Measurements from ENCODE around the gene CRX. TPM values are rescaled to one million over a fixed set of nuclear protein-coding genes. Genes with fewer than 3 reads are reported as not detected.
"Not testable (repeated sequence)": the region's sequence is repeated elsewhere in the genome, so short reads cannot be mapped to it uniquely, and the experiment has no call there.

CRX gene
- total RNA-seq, 1 donor from 2014 or later, result not detected

DNA sequence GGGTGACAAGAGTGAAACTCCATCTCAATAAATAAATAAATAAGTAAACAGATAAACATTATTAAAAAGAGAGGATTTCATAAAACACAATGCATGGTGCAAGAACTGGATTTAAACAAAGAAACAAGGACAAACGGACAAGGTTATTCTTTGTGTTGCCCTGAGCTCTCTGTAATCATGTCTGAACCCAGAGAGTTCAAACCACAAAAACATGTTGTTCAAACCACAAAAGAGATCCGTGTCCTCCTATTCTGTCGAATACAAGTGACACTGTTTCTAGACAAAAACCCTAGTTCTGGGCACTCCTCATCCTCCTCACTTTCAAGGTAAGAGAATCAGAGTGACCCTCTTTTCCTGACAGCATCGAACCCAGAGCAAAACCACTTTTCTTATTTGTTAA, 32.7 kb downstream of the CRX start:
- Histone ChIP-seq H3K4me3 (no peak overlapping the region), H3K27ac (no peak overlapping the region), H3K9me3 (no peaks in the 10 kb centered on the region), H3K27me3 (ENCODE audit: low read depth) (peaks cover 59% of the 10 kb centered on the region), H3K4me1 (no peaks in the 10 kb centered on the region), H3K36me3 (no peaks in the 10 kb centered on the region)
- DNase-seq, result no peak
- TF ChIP-seq, protein P1, sequence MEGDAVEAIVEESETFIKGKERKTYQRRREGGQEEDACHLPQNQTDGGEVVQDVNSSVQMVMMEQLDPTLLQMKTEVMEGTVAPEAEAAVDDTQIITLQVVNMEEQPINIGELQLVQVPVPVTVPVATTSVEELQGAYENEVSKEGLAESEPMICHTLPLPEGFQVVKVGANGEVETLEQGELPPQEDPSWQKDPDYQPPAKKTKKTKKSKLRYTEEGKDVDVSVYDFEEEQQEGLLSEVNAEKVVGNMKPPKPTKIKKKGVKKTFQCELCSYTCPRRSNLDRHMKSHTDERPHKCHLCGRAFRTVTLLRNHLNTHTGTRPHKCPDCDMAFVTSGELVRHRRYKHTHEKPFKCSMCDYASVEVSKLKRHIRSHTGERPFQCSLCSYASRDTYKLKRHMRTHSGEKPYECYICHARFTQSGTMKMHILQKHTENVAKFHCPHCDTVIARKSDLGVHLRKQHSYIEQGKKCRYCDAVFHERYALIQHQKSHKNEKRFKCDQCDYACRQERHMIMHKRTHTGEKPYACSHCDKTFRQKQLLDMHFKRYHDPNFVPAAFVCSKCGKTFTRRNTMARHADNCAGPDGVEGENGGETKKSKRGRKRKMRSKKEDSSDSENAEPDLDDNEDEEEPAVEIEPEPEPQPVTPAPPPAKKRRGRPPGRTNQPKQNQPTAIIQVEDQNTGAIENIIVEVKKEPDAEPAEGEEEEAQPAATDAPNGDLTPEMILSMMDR (IDR thresholded peaks at IDR 0.05), result no peak
- intact Hi-C loops (cut with DNase I), result no loop called here
- ATAC-seq, result no peak

DNA sequence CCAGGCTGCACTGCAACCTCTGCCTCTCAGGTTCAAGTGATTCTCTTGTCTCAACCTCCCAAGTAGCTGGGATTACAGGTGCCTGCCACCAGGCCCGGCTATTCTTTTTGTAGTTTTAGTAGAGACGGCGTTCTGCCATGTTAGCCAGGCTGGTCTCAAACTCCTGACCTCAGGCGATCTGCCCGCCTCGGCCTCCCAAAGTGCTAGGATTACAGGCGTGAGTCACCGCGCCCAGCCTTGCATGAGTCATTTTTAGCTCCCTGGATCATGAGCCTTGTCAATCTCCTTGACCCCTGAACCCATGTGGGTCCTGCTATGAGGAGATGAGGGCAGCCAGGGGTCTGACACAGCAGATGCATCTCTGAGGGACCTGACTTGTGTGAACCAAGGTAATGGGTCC, 36.5 kb downstream of the CRX start:
- intact Hi-C loops (cut with DNase I); DNase-seq; H3K27ac ChIP-seq; H3K36me3 ChIP-seq; H3K4me3 ChIP-seq; H3K4me1 ChIP-seq; ATAC-seq; H3K9me3 ChIP-seq: not testable (repeated sequence)
- peaks cover 36% of the 10 kb centered on the region for H3K27me3 ChIP-seq (ENCODE audit: low read depth)

DNA sequence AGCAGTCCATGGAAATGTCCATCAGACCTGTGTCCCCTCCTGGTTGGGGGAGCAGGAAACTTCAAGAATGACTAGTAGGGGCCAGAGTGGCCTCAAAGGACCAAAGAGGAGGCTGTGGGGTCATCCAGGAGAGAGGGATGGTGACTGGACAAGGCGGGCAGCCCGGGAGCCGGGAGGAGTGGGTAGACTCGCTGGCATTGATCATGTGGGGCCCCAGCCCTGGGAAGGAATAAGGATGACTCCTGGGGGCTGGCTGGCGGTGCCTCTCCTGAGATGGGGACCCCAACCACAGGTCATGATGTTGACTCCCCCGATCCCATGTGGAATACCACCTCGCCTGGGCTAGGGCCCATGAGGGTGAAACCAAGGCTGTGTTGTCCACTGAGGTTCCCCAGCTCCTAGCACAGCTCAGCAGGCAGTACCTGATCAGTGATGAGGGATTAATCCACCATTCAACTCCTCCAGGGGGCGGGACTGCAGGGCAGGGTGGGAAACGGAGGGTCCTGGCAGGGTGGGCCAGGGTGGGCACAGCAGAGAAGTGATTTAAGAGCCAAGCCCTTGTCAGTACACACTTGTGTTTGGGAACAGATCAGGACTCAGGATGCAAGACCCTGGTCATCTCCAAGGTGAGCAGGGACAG, 37.0 kb downstream of the CRX start, which contains the start of gene TPRX2:
Gene TPRX2, plus strand, starts transcription at position 590 of the 640 bp plus-strand sequence. Its CDS starts 12 bp downstream, at position 602.
- H3K4me3 ChIP-seq, ATAC-seq: not testable (repeated sequence)

DNA sequence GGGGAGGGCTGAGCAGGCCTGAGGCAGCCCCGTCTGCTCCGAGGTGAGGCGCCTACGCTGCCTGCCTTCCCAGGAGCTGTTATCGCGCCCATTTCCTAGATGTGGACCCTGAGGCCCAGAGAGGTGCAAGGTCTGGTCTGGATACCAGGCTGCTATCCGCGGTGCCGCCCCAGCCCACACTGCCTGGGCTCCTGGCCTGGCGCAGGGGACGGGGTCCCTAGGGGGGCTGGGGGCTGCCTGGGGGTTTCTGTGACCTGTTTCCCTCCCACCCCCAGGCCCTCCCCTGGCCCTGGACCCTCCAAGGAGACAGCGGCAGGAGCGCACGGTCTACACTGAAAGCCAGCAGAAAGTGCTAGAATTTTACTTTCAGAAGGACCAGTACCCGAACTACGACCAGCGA, 38.1 kb downstream of the CRX start:
- H3K27ac ChIP-seq; H3K4me3 ChIP-seq; ATAC-seq; intact Hi-C loops (cut with DNase I); DNase-seq; H3K36me3 ChIP-seq; H3K9me3 ChIP-seq; H3K4me1 ChIP-seq: not testable (repeated sequence)
- peaks cover 26% of the 10 kb centered on the region for H3K27me3 ChIP-seq (ENCODE audit: low read depth)

More for the DNA sequence above, 37.0 kb downstream of the CRX start, which contains the start of gene TPRX2:
- H3K36me3 ChIP-seq; H3K9me3 ChIP-seq; intact Hi-C loops (cut with DNase I); H3K27ac ChIP-seq; H3K4me1 ChIP-seq: not testable (repeated sequence)
- DNase-seq, result peak; percentile 11
- H3K27me3 ChIP-seq (ENCODE audit: low read depth), result peaks cover 32% of the 10 kb centered on the region

DNA sequence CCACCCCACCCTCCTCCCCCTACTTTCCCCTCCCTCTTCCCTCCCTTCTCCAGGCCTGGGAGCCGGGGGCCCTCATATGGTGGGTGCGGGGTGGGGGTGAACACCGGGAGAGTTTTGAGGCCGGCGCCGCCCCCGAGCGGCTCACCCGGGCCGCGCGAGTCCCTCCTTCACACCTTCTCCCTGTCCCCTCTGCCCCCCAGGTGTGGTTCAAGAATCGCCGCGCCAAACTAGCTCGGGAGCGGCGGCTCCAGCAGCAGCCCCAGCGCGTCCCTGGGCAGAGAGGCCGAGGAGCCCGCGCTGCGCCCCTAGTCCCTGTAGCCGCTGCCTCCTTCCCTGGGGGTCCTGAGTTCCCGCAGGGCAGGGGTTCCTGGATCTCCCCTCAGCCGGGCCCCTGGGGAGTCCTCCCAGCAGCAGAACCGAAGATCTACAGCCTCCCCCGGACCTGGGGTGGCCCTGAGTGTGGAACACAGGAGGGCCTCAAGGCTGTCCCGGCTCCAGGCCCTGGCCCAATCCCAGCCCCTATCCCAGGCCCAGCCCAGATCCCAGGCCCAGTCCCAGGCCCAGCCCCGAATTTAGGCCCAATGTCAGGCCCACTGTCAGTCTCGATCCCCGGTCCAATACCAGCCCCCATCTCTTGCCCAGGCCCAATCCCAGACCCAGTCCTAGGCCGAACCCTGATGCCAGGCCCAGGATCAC, 39.0 kb downstream of the CRX start:
- TF ChIP-seq, protein P1 (IDR thresholded peaks at IDR 0.05), result no peak
- intact Hi-C loops (cut with DNase I), result no loop called here
- no peaks in the 10 kb centered on the region for H3K9me3 ChIP-seq
- H3K4me1 ChIP-seq, result no peaks in the 10 kb centered on the region
- ATAC-seq, result peak in 1 of 2 donors; percentile 38
- H3K27me3 ChIP-seq (ENCODE audit: low read depth), result peaks cover 24% of the 10 kb centered on the region
- no peaks in the 10 kb centered on the region for H3K36me3 ChIP-seq
- DNase-seq, result peak; percentile 20
- no peak overlapping the region for H3K27ac ChIP-seq
- H3K4me3 ChIP-seq, result no peak overlapping the region

DNA sequence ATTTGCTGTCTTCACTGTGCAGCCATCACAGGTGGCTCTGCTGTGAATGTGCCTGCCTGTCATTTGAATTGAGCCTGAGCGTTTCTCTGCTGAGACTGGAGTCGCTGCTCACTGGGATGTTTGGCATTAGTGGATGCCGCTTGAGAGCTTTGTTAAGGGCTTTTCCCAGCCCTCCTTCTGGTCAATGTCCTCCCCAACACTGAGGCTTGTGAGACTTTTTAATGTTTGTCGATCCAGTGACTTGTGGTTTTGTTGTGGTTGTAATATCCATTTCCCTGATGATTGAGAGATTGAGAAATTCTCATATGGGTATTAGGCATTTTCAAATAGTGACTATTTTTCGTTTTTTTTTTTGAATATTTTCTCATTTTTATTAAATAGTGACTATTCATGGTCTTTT, 39.9 kb downstream of the CRX start:
- peaks cover 16% of the 10 kb centered on the region for H3K27me3 ChIP-seq (ENCODE audit: low read depth)
- TF ChIP-seq, protein P1 (IDR thresholded peaks at IDR 0.05), result no peak
- intact Hi-C loops (cut with DNase I), result no loop called here
- no peaks in the 10 kb centered on the region for H3K9me3 ChIP-seq
- no peak overlapping the region for H3K27ac ChIP-seq
- ATAC-seq, result no peak
- no peaks in the 10 kb centered on the region for H3K4me1 ChIP-seq
- no peak for DNase-seq
- no peaks in the 10 kb centered on the region for H3K36me3 ChIP-seq
- H3K4me3 ChIP-seq, result no peak overlapping the region

DNA sequence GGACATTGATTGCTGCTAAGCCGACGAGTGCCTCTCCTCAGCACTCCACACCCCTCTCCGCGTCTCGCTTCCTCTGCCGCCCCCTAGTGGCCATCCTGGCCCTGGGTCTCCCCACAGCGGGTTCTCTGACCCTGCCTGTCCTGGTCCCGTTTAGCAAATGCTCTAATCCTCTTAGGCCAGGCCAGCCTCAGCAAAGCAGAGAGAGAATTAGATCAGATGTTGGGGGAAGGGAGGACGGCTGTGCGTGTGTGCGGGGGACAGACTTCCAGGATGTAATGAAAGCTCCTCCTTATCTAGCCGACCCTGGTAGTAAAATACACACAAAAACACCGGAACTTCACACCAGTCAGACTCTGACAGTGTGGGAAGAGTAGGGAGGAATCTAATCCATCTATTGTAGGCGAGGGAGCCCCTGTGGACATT, 41.8 kb downstream of the CRX start:
- H3K4me3 ChIP-seq, result no peak overlapping the region
- H3K36me3 ChIP-seq, result no peaks in the 10 kb centered on the region
- peaks cover 4% of the 10 kb centered on the region for H3K27me3 ChIP-seq (ENCODE audit: low read depth)
- DNase-seq (peak; percentile 84), ATAC-seq (peak; percentile 93 to 94)
- no peaks in the 10 kb centered on the region for H3K4me1 ChIP-seq
- TF ChIP-seq, protein P1 (IDR thresholded peaks at IDR 0.05), result peak; percentile 95
- no peak overlapping the region for H3K27ac ChIP-seq
- H3K9me3 ChIP-seq, result no peaks in the 10 kb centered on the region
- intact Hi-C loops (cut with DNase I), result no loop called here

Measured in lower lobe of right lung (tissue), 2 donors.